CD14-positive monocyte (primary cell): ENCODE data around the gene SLU7. TPM values are rescaled to one million over a fixed set of nuclear protein-coding genes. Genes with fewer than 3 reads are reported as not detected.

Source experiments
- DNase-seq, 3 donors: peaks; one replicate each; pipeline ENCODE4 v3.0.0-alpha.2; 2011 to 2022
- H2AFZ ChIP-seq: 2 replicates; pipeline ENCODE4 v1.6.0; 2012; ENCODE audit warnings: mild to moderate bottlenecking, low read depth, low read length, inconsistent platforms; ENCODE audit not compliant: insufficient read depth, poor library complexity, severe bottlenecking
- H3K27ac ChIP-seq, 2 donors: 1 replicate in 1 of 2; 2 replicates in 1 of 2; pipeline ENCODE4 v1.5.1; 2012 to 2013; ENCODE audit warnings: low read length in 2 of 2, control low read depth in 1 of 2, inconsistent platforms in 1 of 2, low read depth in 1 of 2, mild to moderate bottlenecking in 1 of 2
- H3K27me3 ChIP-seq, 2 donors: one replicate each; pipeline versions ENCODE4 v1.6.0 to v1.6.1; 2011 to 2013; ENCODE audit warnings: low read length in 2 of 2; ENCODE audit not compliant: control insufficient read depth in 2 of 2, insufficient read depth in 2 of 2
- H3K36me3 ChIP-seq, 2 donors: replicated peaks in 1 of 2; 1 replicate in 1 of 2; 2 replicates in 1 of 2; pipeline versions ENCODE4 v1.5.1 to v1.6.1; 2012 to 2013; ENCODE audit warnings: low read length in 2 of 2, control low read depth in 1 of 2, inconsistent platforms in 1 of 2, mild to moderate bottlenecking in 1 of 2; ENCODE audit not compliant: insufficient read depth in 2 of 2, control insufficient read depth in 1 of 2
- H3K4me1 ChIP-seq, 2 donors: 1 replicate in 1 of 2; 2 replicates in 1 of 2; pipeline versions ENCODE4 v1.5.1 to v1.6.1; 2012 to 2013; ENCODE audit warnings: low read length in 2 of 2, control low read depth in 1 of 2, inconsistent platforms in 1 of 2, mild to moderate bottlenecking in 1 of 2, moderate library complexity in 1 of 2; ENCODE audit not compliant: insufficient read depth in 2 of 2, control insufficient read depth in 1 of 2
- H3K4me2 ChIP-seq: replicated peaks from 2 replicates; pipeline ENCODE3; 2012; ENCODE audit warnings: low read length, moderate library complexity, mild to moderate bottlenecking; ENCODE audit not compliant: poor library complexity, severe bottlenecking; ENCODE audit errors: extremely low read depth
- H3K4me3 ChIP-seq, 3 experiments: fragments of 200-600 bp in 1 of 3; sonication (generic) in 1 of 3; replicated peaks in 1 of 3; 1 replicate in 2 of 3; 2 replicates in 1 of 3; pipeline ENCODE4 v1.5.1; 2011 to 2013; ENCODE audit warnings: low read length in 3 of 3, mild to moderate bottlenecking in 3 of 3, control low read depth in 2 of 3, low read depth in 2 of 3, inconsistent platforms in 1 of 3, moderate library complexity in 1 of 3
- H3K79me2 ChIP-seq: 2 replicates; pipeline ENCODE4 v1.6.0; 2012; ENCODE audit warnings: mild to moderate bottlenecking, control low read depth, inconsistent platforms, low read length, moderate library complexity; ENCODE audit not compliant: insufficient read depth
- H3K9ac ChIP-seq: 2 replicates; pipeline ENCODE4 v1.6.0; 2017; ENCODE audit warnings: low read length, mild to moderate bottlenecking; ENCODE audit not compliant: insufficient read depth, poor library complexity, severe bottlenecking
- H3K9me3 ChIP-seq, 2 donors: replicated peaks in 1 of 2; 1 replicate in 1 of 2; 2 replicates in 1 of 2; pipeline versions ENCODE4 v1.5.1 to v1.6.1; 2012 to 2013; ENCODE audit warnings: low read length in 2 of 2, control low read depth in 1 of 2; ENCODE audit not compliant: control insufficient read depth in 1 of 2, insufficient read depth in 1 of 2
- H4K20me1 ChIP-seq: 2 replicates; pipeline ENCODE4 v1.6.0; 2012; ENCODE audit warnings: mild to moderate bottlenecking, low read length, control low read depth, moderate library complexity; ENCODE audit not compliant: insufficient read depth
- H3K27ac Mint-ChIP-seq, 7 donors: one replicate each; pipeline ENCODE4 v1.8.0; 2020; ENCODE audit warnings: mild to moderate bottlenecking in 7 of 7, mixed read lengths in 7 of 7, moderate library complexity in 6 of 7, inconsistent platforms in 2 of 7
- H3K27me3 Mint-ChIP-seq, 3 donors: one replicate each; pipeline ENCODE4 v1.8.0; 2021 to 2022; ENCODE audit warnings: low read depth in 3 of 3, mild to moderate bottlenecking in 3 of 3, mixed read lengths in 3 of 3, moderate library complexity in 3 of 3, inconsistent platforms in 1 of 3
- H3K36me3 Mint-ChIP-seq, 2 donors: one replicate each; pipeline ENCODE4 v1.8.0; 2020; ENCODE audit warnings: mixed read lengths in 2 of 2, inconsistent platforms in 1 of 2, mild to moderate bottlenecking in 1 of 2
- H3K4me1 Mint-ChIP-seq: one replicate; pipeline ENCODE4 v1.8.0; 2020; ENCODE audit warnings: mild to moderate bottlenecking, mixed read lengths
- H3K4me3 Mint-ChIP-seq, 2 donors: one replicate each; pipeline ENCODE4 v1.8.0; 2020; ENCODE audit warnings: mild to moderate bottlenecking in 2 of 2, mixed read lengths in 2 of 2, moderate library complexity in 1 of 2
- H3K9me3 Mint-ChIP-seq, 7 donors: one replicate each; pipeline ENCODE4 v1.8.0; 2020 to 2022; ENCODE audit warnings: mixed read lengths in 7 of 7, mild to moderate bottlenecking in 6 of 7, moderate library complexity in 6 of 7, inconsistent platforms in 2 of 7
- CTCF ChIP-seq: fragments of 200-600 bp; IDR thresholded peaks from one replicate; pipeline ENCODE4 v1.8.0; 2022; ENCODE audit warnings: antibody characterized with exemption, mild to moderate bottlenecking
- WGBS: methylation state at CpG from one replicate; pipeline ENCODE4 v1.1.5; 2013; ENCODE audit warnings: missing lambda C conversion rate; ENCODE audit not compliant: insufficient coverage; 5-methylcytosine and 5-hydroxymethylcytosine counted together
- intact Hi-C, 2 donors: fragments of 100-400 bp; cut with micrococcal nuclease; formaldehyde crosslinking; loops; one replicate each; pipeline versions ENCODE4 v1.15.0 to v1.15.1; 2023
- polyA minus RNA-seq: library from RNA; depleted of rRNA, polyadenylated mRNA; stranded (reverse); fragments of >200 nt; gene quantifications from 2 replicates; pipeline ENCODE4 v1.2.3, GENCODE V29; 2012
- polyA plus RNA-seq, 3 donors: library from polyadenylated mRNA; depleted of rRNA in 1 of 3; unstranded in 2 of 3; stranded (reverse) in 1 of 3; fragments of 300-500 nt in 2 of 3; fragments of >200 nt in 1 of 3; fragmentation: Illumina TruSeq in 2 of 3; gene quantifications; 1 replicate in 2 of 3; 2 replicates in 1 of 3; pipeline ENCODE4 v1.2.3, GENCODE V29; 2012 to 2021
- total RNA-seq, 12 experiments: library from RNA in 1 of 12; stranded (reverse) in 1 of 12; fragments of 120-200 nt in 1 of 12; gene quantifications; one replicate each; pipeline ENCODE4 v1.2.4 and lab custom pipeline; 2013 to 2026; ENCODE audit warnings: mixed read lengths in 6 of 12, inconsistent platforms in 1 of 12

SLU7 gene
- total RNA-seq (2013), result 75.0 TPM
- polyA plus RNA-seq (10 to 100 TPM; 38.4 to 61.6 (median 42.3) TPM), polyA minus RNA-seq (21.5 and 23.4 TPM in 2 replicates), total RNA-seq (lab: John Stamatoyannopoulos, UW) (85.4 to 154 (median 113) reads per million in 11 experiments)

GRCh38 chr5:160418561-160419457 lies at the start of gene SLU7:
TSS of gene SLU7 (minus strand) at chr5:160419081. CDS start at chr5:160415294, 3,787 bp downstream.
- H3K27me3 Mint-ChIP-seq, result no peaks in the 10 kb centered on the region
- Histone ChIP-seq H3K4me2 (peak within 1 kb of the TSS; percentile 90), H3K9me3 (no peaks in the 10 kb centered on the region), H3K36me3 (peaks cover 15 to 24% of the 10 kb centered on the region in 2 donors), H2AFZ (peak within 1 kb of the TSS; percentile 74), H3K4me3 (peak within 1 kb of the TSS; percentile 62 to 98 (median 96)), H3K27ac (peak within 1 kb of the TSS; percentile 88 to 98), H3K79me2 (peaks cover 75% of the 10 kb centered on the region), H3K27me3 (no peaks in the 10 kb centered on the region), H4K20me1 (peaks cover 24% of the 10 kb centered on the region), H3K4me1 (peaks cover 33 to 57% of the 10 kb centered on the region in 2 donors), H3K9ac (peak within 1 kb of the TSS; percentile 93)
- H3K27ac Mint-ChIP-seq, result peak within 1 kb of the TSS; percentile 94 to 100 (median 99)
- H3K9me3 Mint-ChIP-seq, result no peaks in the 10 kb centered on the region
- peak; percentile 90 to 96 (median 95) for DNase-seq
- peaks cover 50% of the 10 kb centered on the region for H3K4me1 Mint-ChIP-seq
- no peak for TF ChIP-seq CTCF
- H3K36me3 Mint-ChIP-seq, result peaks cover 17 to 26% of the 10 kb centered on the region in 2 donors
- intact Hi-C loops, result loop anchor here in 1 of 2 donors (5.0 kb wide), 1 partner anchor 302 kb away; the partner anchor contains the start of gene PWWP2A
- H3K4me3 Mint-ChIP-seq, result peak within 1 kb of the TSS; percentile 95 to 99
- WGBS, result under 1% methylated on average over 39 of the region's 48 CpGs

- H4K20me1 ChIP-seq, result no peaks in the 10 kb centered on the region
- H3K9me3 Mint-ChIP-seq, result no peaks in the 10 kb centered on the region
- no peaks in the 10 kb centered on the region for H3K36me3 ChIP-seq
- H3K27me3 Mint-ChIP-seq, result peaks cover 2 to 9% (median 7%) of the 10 kb centered on the region in 3 donors
- H3K36me3 Mint-ChIP-seq, result peaks cover 0 to 3% of the 10 kb centered on the region in 2 donors
- no peaks in the 10 kb centered on the region for H3K9me3 ChIP-seq
- no peaks in the 10 kb centered on the region for H3K79me2 ChIP-seq
- 3% methylated on average over 3 of the region's 3 CpGs for WGBS
- H3K27ac ChIP-seq, result peak overlapping the region; percentile 67 to 82
- intact Hi-C loops, result no loop called here
- H3K4me3 Mint-ChIP-seq, result peak overlapping the region; percentile 77 to 94
- peak overlapping the region; percentile 88 for H3K4me2 ChIP-seq
- peaks cover 43 to 52% of the 10 kb centered on the region in 2 donors for H3K4me1 ChIP-seq
- H2AFZ ChIP-seq, result peak overlapping the region; percentile 79
- H3K27me3 ChIP-seq, result no peaks in the 10 kb centered on the region
- H3K9ac ChIP-seq, result peak overlapping the region; percentile 56
- no peak for TF ChIP-seq CTCF
- peaks cover 52% of the 10 kb centered on the region for H3K4me1 Mint-ChIP-seq
- H3K4me3 ChIP-seq, result peak overlapping the region; percentile 2 to 75 (median 28)
- peak overlapping the region; percentile 79 to 96 (median 91) for H3K27ac Mint-ChIP-seq
- DNase-seq, result no peak
Measured at GRCh38 chr5:160468363-160468975, 49.6 kb upstream of the SLU7 start.
